Choroid plexus epithelial cell (primary cell): Measurements from ENCODE around the gene PERP.

Experiments
- DNase-seq: peaks from one replicate; pipeline ENCODE4 v3.0.0-alpha.2; 2010; ENCODE audit warnings: low read depth
- H3K4me3 ChIP-seq: 2 replicates; pipeline ENCODE4 v1.5.1; 2011; ENCODE audit warnings: low read depth, mild to moderate bottlenecking, control low read depth, low read length, moderate library complexity
- TF ChIP-seq, protein P1 (sequence below): conservative IDR thresholded peaks from 2 replicates; pipeline ENCODE4 v1.5.1; 2011; ENCODE audit warnings: low read depth, mild to moderate bottlenecking, control low read depth, inconsistent platforms, low read length, moderate library complexity

Gene PERP

DNA sequence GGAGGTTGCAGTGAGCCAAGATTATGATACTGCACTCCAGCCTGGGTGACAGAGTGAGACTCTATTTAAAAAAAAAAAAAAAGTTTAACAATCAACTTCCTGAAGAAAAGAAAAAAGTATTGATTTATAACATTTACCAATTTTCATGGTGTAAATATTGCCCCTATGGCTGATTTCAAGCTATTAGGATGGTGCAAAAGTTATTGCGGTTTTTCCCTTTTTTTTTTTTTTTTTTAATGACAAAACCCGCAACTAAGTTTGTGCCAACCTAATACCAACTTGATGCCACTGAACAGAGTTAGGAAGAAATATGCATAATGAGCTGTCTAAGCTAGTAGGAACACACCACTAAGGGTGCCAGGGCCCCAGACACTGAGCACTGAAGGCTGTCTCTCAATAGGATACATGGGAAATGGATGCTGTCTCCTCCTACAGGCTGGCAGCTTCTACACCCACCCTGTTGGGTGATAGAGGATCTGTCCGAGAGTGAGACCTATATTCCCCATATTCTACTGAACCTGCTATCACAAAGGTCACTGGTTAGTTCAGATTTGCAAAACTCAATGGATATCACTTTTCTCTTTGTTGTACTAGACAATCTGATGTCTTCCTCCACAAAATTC is 6.5 kb upstream of the PERP start:
- H3K4me3 ChIP-seq, result no peak overlapping the region
- TF ChIP-seq, protein P1, sequence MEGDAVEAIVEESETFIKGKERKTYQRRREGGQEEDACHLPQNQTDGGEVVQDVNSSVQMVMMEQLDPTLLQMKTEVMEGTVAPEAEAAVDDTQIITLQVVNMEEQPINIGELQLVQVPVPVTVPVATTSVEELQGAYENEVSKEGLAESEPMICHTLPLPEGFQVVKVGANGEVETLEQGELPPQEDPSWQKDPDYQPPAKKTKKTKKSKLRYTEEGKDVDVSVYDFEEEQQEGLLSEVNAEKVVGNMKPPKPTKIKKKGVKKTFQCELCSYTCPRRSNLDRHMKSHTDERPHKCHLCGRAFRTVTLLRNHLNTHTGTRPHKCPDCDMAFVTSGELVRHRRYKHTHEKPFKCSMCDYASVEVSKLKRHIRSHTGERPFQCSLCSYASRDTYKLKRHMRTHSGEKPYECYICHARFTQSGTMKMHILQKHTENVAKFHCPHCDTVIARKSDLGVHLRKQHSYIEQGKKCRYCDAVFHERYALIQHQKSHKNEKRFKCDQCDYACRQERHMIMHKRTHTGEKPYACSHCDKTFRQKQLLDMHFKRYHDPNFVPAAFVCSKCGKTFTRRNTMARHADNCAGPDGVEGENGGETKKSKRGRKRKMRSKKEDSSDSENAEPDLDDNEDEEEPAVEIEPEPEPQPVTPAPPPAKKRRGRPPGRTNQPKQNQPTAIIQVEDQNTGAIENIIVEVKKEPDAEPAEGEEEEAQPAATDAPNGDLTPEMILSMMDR, result peak; percentile 20
- DNase-seq, result no peak

DNA sequence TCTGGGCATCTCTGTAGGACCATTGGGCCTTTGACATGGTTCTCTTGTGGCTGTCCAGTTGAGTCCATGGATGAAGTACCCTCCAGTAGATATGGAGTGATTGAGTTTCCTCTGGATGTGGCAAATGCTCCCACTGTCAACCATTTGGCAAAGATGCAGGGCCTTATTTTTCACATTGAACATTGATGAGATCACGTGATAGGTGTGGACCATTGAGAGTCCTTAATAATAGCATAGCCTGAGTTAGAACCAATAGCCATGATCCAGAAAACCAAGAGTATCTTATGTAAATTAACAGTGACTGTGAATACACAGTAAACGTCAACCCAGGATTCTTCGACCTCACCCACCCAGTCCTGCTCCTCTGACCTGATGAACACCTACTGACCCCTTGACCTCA is 3.0 kb upstream of the PERP start:
- TF ChIP-seq, protein P1, result no peak
- DNase-seq, result no peak
- H3K4me3 ChIP-seq, result no peak overlapping the region

DNA sequence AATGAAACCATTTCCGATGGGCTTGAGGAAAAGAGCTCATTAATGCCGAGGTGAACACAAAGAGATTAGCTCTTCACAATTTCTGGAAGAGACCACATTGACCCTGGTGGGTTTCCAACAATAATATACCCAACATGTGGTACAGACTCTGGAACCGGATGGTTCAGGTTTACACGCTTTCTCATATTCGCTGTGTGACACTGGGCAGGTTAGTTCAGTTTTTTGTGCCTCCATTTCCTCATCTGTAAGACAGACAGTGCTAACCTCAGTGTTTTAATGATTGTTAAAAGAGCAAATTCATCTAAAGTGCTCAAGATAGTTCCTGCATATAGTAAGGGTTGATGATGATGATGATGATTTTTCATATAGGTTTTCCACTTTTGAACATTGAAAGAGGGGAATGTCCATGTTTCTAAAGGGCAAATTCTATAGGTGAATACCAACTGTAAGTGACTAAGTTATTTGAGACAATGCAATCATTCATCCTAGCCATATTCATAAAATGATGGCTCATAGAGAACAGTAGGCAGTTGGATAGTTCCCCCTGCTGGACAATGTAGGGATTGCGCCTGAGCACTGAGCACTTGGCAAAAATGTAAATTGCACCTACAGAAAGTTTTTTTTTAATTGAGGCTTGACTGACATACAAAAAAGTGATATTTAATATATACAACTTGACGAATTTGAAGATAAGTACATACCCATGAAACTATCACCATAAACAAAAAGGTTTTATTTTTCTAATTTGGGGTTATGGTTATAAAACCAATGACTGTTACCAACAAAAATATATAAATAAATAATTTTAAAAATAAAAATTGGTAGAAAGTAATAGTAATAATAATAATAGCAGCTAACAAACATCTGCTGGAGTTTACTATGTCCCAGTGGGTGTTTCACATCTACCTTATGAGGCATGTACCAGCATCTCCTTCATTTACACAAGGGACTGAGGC is 2.1 kb upstream of the PERP start:
- TF ChIP-seq, protein P1, result peak; percentile 99
- peak; percentile 87 for DNase-seq
- no peak overlapping the region for H3K4me3 ChIP-seq

DNA sequence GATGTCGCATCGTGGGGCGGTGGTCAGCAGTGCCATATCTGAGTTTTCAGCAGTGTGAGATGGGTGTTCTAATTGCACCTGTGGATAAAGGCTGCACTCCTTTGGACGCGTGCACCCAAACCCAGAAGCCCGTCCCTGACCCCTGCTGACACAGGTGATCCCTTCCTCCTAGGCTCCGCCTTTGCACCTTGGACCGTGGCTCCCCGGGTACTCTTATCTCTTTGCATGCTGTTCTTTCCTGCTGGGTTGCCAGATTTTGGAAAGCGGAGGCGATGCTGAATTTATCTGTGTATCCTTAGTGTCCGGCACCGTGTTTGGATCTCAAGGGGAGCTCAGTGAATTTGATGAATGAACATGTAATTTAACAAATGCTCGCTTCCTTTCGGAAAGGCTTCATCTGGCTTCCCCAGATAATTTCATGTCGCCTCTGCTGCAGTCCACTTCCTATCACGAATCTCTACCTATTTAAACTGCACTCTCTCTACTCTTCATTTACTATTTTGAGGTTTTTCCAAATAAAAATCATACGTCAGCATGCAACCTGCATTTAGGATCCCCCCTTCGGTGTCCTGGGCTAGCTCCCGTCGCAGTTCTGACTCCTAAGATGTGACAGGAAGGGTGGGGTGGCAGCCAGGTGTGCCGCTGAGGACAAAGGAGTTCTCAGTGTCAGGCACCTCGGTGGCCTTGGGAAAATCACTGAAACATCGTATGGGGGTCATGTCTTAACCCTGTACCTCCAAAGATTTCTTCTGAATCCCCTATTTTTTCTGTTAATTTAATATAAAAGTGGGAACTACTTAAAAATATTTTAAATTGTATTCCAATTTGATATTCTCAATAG is 753 bp upstream of the PERP start:
- TF ChIP-seq, protein P1, result no peak
- H3K4me3 ChIP-seq, result peak overlapping the region; percentile 80
- DNase-seq, result no peak

DNA sequence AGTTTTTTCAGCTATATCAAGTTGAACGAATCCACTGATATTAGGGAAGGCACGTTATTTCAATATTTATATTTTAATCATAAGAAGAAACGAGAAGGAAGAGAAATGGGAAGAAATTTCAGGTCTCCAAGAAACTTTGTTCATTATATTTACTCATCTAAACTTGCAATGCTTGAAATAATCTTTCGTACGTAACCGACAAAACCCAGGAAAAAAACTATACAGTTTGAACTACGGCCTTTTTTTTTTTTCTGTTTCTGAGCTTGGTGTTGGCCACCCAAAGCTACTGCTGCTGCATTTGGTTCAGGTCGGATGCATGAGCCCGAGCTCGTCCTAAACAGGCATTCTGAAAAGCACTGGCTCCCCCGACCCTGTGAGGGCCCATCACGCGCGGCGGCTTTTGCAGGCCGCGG is 548 bp downstream of the PERP start:
- TF ChIP-seq, protein P1, result no peak
- DNase-seq, result peak; percentile 31

DNA sequence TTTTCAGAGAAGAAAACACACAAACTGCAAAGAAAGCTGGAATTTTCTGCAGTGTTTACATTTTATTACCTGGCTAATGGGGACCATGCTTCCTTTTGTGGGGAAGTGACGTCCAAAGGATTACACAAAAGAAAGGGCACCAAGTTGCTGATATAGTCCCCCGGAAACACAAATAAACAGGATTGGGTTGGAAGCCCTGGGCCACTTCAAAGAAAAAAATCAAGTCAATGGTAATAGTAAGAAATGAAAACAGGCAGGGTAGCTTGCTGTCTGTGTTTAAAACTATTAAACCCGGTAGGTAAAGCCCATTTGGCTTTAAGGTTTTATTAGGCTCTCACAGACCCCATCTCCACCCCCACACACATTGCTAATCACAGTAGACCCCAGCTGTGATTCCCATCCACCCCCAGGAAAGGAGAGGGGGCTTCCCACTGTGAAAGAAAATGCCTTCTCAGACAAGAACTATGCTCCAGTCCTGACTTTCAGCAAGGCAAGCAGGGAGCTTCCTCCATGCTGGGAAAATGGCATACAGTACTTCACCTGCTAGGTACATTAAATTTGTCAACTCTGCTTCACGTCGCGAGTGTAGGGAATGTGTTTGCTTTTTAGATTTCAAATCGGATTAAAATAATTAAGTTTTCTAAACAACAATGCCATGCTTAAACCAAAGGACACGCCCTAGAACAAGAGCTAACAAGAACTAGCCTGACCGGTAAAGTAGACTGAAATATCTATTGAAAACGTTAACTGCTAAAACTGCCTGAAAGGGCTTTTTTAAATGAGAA is 1.1 kb downstream of the PERP start:
- H3K4me3 ChIP-seq, result peak overlapping the region; percentile 80
- TF ChIP-seq, protein P1, result no peak
- peak; percentile 48 for DNase-seq

More for the DNA sequence above, 548 bp downstream of the PERP start:
- peak overlapping the region; percentile 80 for H3K4me3 ChIP-seq
